Stomach (tissue), 4 donors: ENCODE results near the gene SETD9.

Source experiments
- EP300 ChIP-seq: sonication (generic); formaldehyde crosslinking; IDR thresholded peaks from one replicate; pipeline ENCODE4 v1.6.1; 2017; ENCODE audit warnings: antibody characterized with exemption
- POLR2A ChIP-seq, 4 donors: fragments of 450-650 bp; IDR thresholded peaks; one replicate each; pipeline ENCODE4 v1.6.1; 2016; ENCODE audit warnings: antibody characterized with exemption in 4 of 4, control low read depth in 2 of 4, mild to moderate bottlenecking in 1 of 4, moderate library complexity in 1 of 4
- POLR2AphosphoS5 ChIP-seq, 3 donors: sonication (generic); formaldehyde crosslinking; IDR thresholded peaks; one replicate each; pipeline ENCODE4 v1.6.1; 2016; ENCODE audit warnings: antibody characterized with exemption in 3 of 3

GRCh38 chr5:56909294-56910209 is at the start of gene SETD9:
- peak; percentile 49 to 85 (median 80) for TF ChIP-seq POLR2AphosphoS5 (IDR thresholded peaks at IDR 0.05)
- no peak for TF ChIP-seq EP300
- TF ChIP-seq POLR2A (IDR thresholded peaks at IDR 0.05) = peak in 2 of 4 donors; percentile 10 to 15
